K562 (cell line): ENCODE data around the gene RHPN2. TPM values are rescaled to one million over a fixed set of nuclear protein-coding genes. Genes with fewer than 3 reads are reported as not detected.

Experiments used
- ATAC-seq: fragments of 200-7000 bp; cut with Tn5 transposase; 3 replicates; pipeline ENCODE4 v1.9.1; 2020; ENCODE audit warnings: moderate library complexity
- BruUV-seq: library from RNA; stranded (reverse); fragments of 400-500 nt; replicated peaks from 2 replicates; lab custom pipeline; 2021; lab: Mats Ljungman, UMichigan
- CTCF ChIA-PET: fragments of 300-600 bp; formaldehyde crosslinking; extraction: SDS; loops from one replicate; lab custom pipeline; 2021; ENCODE audit warnings: low intra/inter-chr PET ratio; lab: Yijun Ruan, JAX
- POLR2A ChIA-PET: fragments of 300-600, 350-650 bp; sonication (Branson Sonifier 250); formaldehyde crosslinking; extraction: SDS; loops from one replicate; lab custom pipeline; 2021; ENCODE audit warnings: antibody characterized with exemption, inconsistent platforms; lab: Yijun Ruan, JAX
- DNase-seq, 4 experiments: peaks; one replicate each; pipeline versions ENCODE4 v3.0.0 to v3.0.0-alpha.2; 2011 to 2018; ENCODE audit warnings: low spot score in 3 of 4, mixed read lengths in 3 of 4; ENCODE audit errors: extremely low read depth in 1 of 4
- FAIRE-seq: peaks from 2 replicates; lab custom pipeline; 2011; peaks lifted over from hg19 to GRCh38; lab: Jason Lieb, UNC
- H2AFZ ChIP-seq: 2 replicates; pipeline ENCODE4 v1.6.0; 2011; ENCODE audit warnings: low read depth, low read length, control low read depth, inconsistent platforms
- H3K27ac ChIP-seq: fragments of 200-600 bp; 3 replicates; pipeline ENCODE4 v1.8.0; 2011; ENCODE audit warnings: low read depth, mild to moderate bottlenecking, control low read depth, inconsistent platforms, low read length, moderate library complexity, mixed read lengths; ENCODE audit errors: extremely low read depth
- H3K27me3 ChIP-seq, 2 experiments: fragments of 300-600 bp in 1 of 2; 2 replicates in 1 of 2; 3 replicates in 1 of 2; pipeline versions ENCODE4 v1.6.0 to v1.8.0; 2011; ENCODE audit warnings: inconsistent platforms in 2 of 2, low read length in 2 of 2, mild to moderate bottlenecking in 1 of 2, mixed read lengths in 1 of 2, moderate library complexity in 1 of 2; ENCODE audit not compliant: control insufficient read depth in 2 of 2, insufficient read depth in 2 of 2
- H3K36me3 ChIP-seq: fragments of 300-600 bp; 3 replicates; pipeline ENCODE4 v1.8.0; 2011; ENCODE audit warnings: mild to moderate bottlenecking, low read length, inconsistent platforms; ENCODE audit not compliant: control insufficient read depth, insufficient read depth
- H3K4me1 ChIP-seq, 2 experiments: fragments of 200-600 bp in 1 of 2; replicated peaks in 1 of 2; 2 replicates in 1 of 2; 3 replicates in 1 of 2; pipeline versions ENCODE4 v1.5.1 to v1.8.0; 2011; ENCODE audit warnings: inconsistent platforms in 2 of 2, low read length in 2 of 2, mild to moderate bottlenecking in 1 of 2, mixed read lengths in 1 of 2, moderate library complexity in 1 of 2; ENCODE audit not compliant: control insufficient read depth in 2 of 2, insufficient read depth in 2 of 2
- H3K4me2 ChIP-seq: 2 replicates; pipeline ENCODE4 v1.6.1; 2011; ENCODE audit warnings: low read length, control low read depth, inconsistent platforms, mixed read lengths; ENCODE audit not compliant: insufficient read depth
- H3K4me3 ChIP-seq: fragments of 200-600 bp; sonication (generic), shearing (Covaris generic); 2 replicates; pipeline ENCODE4 v1.5.1; 2016; ENCODE audit warnings: control low read depth, inconsistent platforms
- H3K79me2 ChIP-seq: fragments of 200-600 bp; 3 replicates; pipeline ENCODE4 v1.8.0; 2011; ENCODE audit warnings: low read length, inconsistent platforms; ENCODE audit not compliant: control insufficient read depth, insufficient read depth
- H3K9ac ChIP-seq, 2 experiments: 2 replicates each; pipeline versions ENCODE4 v1.6.0 to v1.6.1; 2011; ENCODE audit warnings: low read depth in 2 of 2, low read length in 2 of 2, control low read depth in 1 of 2, inconsistent platforms in 1 of 2, mild to moderate bottlenecking in 1 of 2, mixed read lengths in 1 of 2; ENCODE audit not compliant: insufficient read depth in 1 of 2
- H3K9me1 ChIP-seq: one replicate; pipeline ENCODE4 v1.6.0; 2011; ENCODE audit warnings: inconsistent platforms, mild to moderate bottlenecking, low read length, moderate library complexity; ENCODE audit not compliant: control insufficient read depth, insufficient read depth
- H3K9me3 ChIP-seq: replicated peaks from 2 replicates; pipeline ENCODE4 v1.5.1; 2011; ENCODE audit warnings: low read depth, low read length, inconsistent platforms; ENCODE audit not compliant: control insufficient read depth, insufficient read depth
- H4K20me1 ChIP-seq: replicated peaks from 2 replicates; pipeline ENCODE4 v1.6.1; 2011; ENCODE audit warnings: low read length, inconsistent platforms, mixed read lengths; ENCODE audit not compliant: control insufficient read depth, insufficient read depth
- ARNT ChIP-seq, 2 experiments: fragments of 450-650 bp; IDR thresholded peaks; 2 replicates each; pipeline ENCODE4 v1.6.1; 2016; ENCODE audit warnings: mild to moderate bottlenecking in 1 of 2
- CEBPB ChIP-seq: fragments of 450-650 bp; IDR thresholded peaks from 2 replicates; pipeline ENCODE4 v1.6.1; 2016; ENCODE audit warnings: missing genetic modification characterization, missing compliant biosample characterization
- CEBPG ChIP-seq, 3 experiments: fragments of 200-800 bp in 1 of 3; sonication (Bioruptor generic) in 1 of 3; sonication (generic) in 1 of 3; formaldehyde crosslinking in 1 of 3; IDR thresholded peaks in 2 of 3; conservative IDR thresholded peaks in 1 of 3; 2 replicates each; pipeline versions ENCODE4 v1.6.1 to v1.8.0; 2016 to 2022; ENCODE audit warnings: missing compliant biosample characterization in 2 of 3, missing genetic modification characterization in 2 of 3, mild to moderate bottlenecking in 1 of 3, missing genetic modification reagents in 1 of 3
- CHD2 ChIP-seq: IDR thresholded peaks from 2 replicates; pipeline ENCODE4 v1.6.1; 2011; ENCODE audit warnings: low read depth, low read length
- ELF4 ChIP-seq: fragments of 450-650 bp; formaldehyde crosslinking; IDR thresholded peaks from 2 replicates; pipeline ENCODE4 v1.4.0; 2022; ENCODE audit warnings: missing genetic modification characterization
- MYBL2 ChIP-seq, 2 experiments: fragments of 450-650 bp in 1 of 2; sonication (generic) in 1 of 2; formaldehyde crosslinking in 1 of 2; IDR thresholded peaks; 2 replicates each; pipeline versions ENCODE4 v1.6.1 to v1.8.1; 2017 to 2022; ENCODE audit warnings: borderline replicate concordance in 1 of 2, inconsistent platforms in 1 of 2, low read depth in 1 of 2, mild to moderate bottlenecking in 1 of 2, missing genetic modification reagents in 1 of 2, moderate library complexity in 1 of 2
- NR1H2 ChIP-seq: sonication (generic); formaldehyde crosslinking; IDR thresholded peaks from 2 replicates; pipeline ENCODE4 v1.4.0; 2020; ENCODE audit warnings: mild to moderate bottlenecking, missing genetic modification reagents
- PML ChIP-seq: IDR thresholded peaks from 2 replicates; pipeline ENCODE4 v1.6.1; 2012; ENCODE audit warnings: low read length, inconsistent platforms
- SIN3A ChIP-seq, 2 experiments: fragments of 150-350 bp in 1 of 2; IDR thresholded peaks; 2 replicates each; pipeline ENCODE4 v1.6.1; 2011 to 2016; ENCODE audit warnings: borderline replicate concordance in 2 of 2, low read depth in 2 of 2, low read length in 2 of 2, mild to moderate bottlenecking in 2 of 2, moderate library complexity in 2 of 2; ENCODE audit not compliant: control insufficient read depth in 1 of 2
- TEAD4 ChIP-seq, 2 experiments: sonication (generic) in 1 of 2; formaldehyde crosslinking in 1 of 2; IDR thresholded peaks; 2 replicates each; pipeline versions ENCODE4 v1.6.1 to v1.8.0; 2012 to 2022; ENCODE audit warnings: borderline replicate concordance in 1 of 2, inconsistent platforms in 1 of 2, low read length in 1 of 2, mild to moderate bottlenecking in 1 of 2, missing genetic modification reagents in 1 of 2
- ZNF212 ChIP-seq: fragments of 450-650 bp; formaldehyde crosslinking; IDR thresholded peaks from 2 replicates; pipeline ENCODE4 v1.4.0; 2020; ENCODE audit warnings: mild to moderate bottlenecking
- ZNF232 ChIP-seq: sonication (generic); formaldehyde crosslinking; IDR thresholded peaks from 2 replicates; pipeline ENCODE4 v1.8.0; 2022; ENCODE audit warnings: mild to moderate bottlenecking, missing genetic modification reagents
- ZNF324 ChIP-seq: fragments of 250-450 bp; sonication (Bioruptor Pico); IDR thresholded peaks from 2 replicates; pipeline ENCODE4 v1.4.0; 2020; ENCODE audit warnings: mild to moderate bottlenecking
- ZNF507 ChIP-seq: conservative IDR thresholded peaks from 2 replicates; pipeline ENCODE4 v1.6.1; 2017; ENCODE audit warnings: missing genetic modification characterization, missing compliant biosample characterization
- WGBS: fragments of 100-300 bp; shearing (Covaris generic); methylation state at CpG from one replicate; pipeline ENCODE4 v1.1.6; 2016; ENCODE audit warnings: low coverage, mixed read lengths; ENCODE audit not compliant: insufficient coverage; ENCODE audit errors: missing lambda C conversion rate; 5-methylcytosine and 5-hydroxymethylcytosine counted together
- in situ Hi-C: fragments of 300-500 bp; cut with MboI; formaldehyde crosslinking; loops from 4 replicates; pipeline ENCODE4 v1.15.0; 2018; ENCODE audit warnings: inconsistent platforms, mixed read lengths
- intact Hi-C: fragments of 100-400 bp; cut with micrococcal nuclease; formaldehyde crosslinking; loops from 2 replicates; pipeline ENCODE4 v1.14.2; 2022
- polyA plus RNA-seq, 8 experiments: library from polyadenylated mRNA; depleted of rRNA in 4 of 8; stranded (reverse) in 5 of 8; unstranded in 3 of 8; fragments of >200 nt; fragmentation: Nextera tagmentation in 2 of 8; fragmentation: Illumina TruSeq in 1 of 8; extraction: Ambion mirVana in 2 of 8; extraction: Trizol in 1 of 8; gene quantifications; 2 replicates each; pipeline versions ENCODE4 v1.2.1 to v1.2.3, GENCODE V29; 2011 to 2014; ENCODE audit warnings: inconsistent platforms in 1 of 8, missing spikeins in 1 of 8
- total RNA-seq, 7 experiments: library from RNA; depleted of rRNA in 6 of 7; stranded (reverse); fragments of >200 nt in 6 of 7; fragmentation: Illumina TruSeq in 2 of 7; extraction: Trizol in 2 of 7; gene quantifications; 2 replicates each; pipeline versions ENCODE4 v1.2.1 to v1.2.3, GENCODE V29; 2011 to 2021; ENCODE audit warnings: low replicate concordance in 1 of 7
- TF ChIP-seq, protein P1 (sequence below), 2 experiments: fragments of 450-650 bp in 1 of 2; sonication (generic) in 1 of 2; formaldehyde crosslinking in 1 of 2; IDR thresholded peaks in 1 of 2; conservative IDR thresholded peaks in 1 of 2; 2 replicates each; pipeline versions ENCODE4 v1.6.1 to v1.8.1; 2016 to 2023; ENCODE audit warnings: mild to moderate bottlenecking in 2 of 2, moderate library complexity in 2 of 2, inconsistent platforms in 1 of 2, missing genetic modification reagents in 1 of 2
- TF ChIP-seq, protein P2 (sequence below): fragments of 450-650 bp; IDR thresholded peaks from 2 replicates; pipeline ENCODE4 v1.6.1; 2016; ENCODE audit warnings: borderline replicate concordance
- TF ChIP-seq, protein P3 (sequence below): sonication (generic); formaldehyde crosslinking; IDR thresholded peaks from 2 replicates; pipeline ENCODE4 v1.8.1; 2023; ENCODE audit warnings: mild to moderate bottlenecking, missing genetic modification reagents, moderate library complexity

Gene RHPN2
- total and polyA plus RNA-seq, 9 of the 15 experiments (the other 6 are each of a cell fraction or from before 2014, with no cell fraction given): 0.63 to 9.9 (median 3.2) TPM

DNA sequence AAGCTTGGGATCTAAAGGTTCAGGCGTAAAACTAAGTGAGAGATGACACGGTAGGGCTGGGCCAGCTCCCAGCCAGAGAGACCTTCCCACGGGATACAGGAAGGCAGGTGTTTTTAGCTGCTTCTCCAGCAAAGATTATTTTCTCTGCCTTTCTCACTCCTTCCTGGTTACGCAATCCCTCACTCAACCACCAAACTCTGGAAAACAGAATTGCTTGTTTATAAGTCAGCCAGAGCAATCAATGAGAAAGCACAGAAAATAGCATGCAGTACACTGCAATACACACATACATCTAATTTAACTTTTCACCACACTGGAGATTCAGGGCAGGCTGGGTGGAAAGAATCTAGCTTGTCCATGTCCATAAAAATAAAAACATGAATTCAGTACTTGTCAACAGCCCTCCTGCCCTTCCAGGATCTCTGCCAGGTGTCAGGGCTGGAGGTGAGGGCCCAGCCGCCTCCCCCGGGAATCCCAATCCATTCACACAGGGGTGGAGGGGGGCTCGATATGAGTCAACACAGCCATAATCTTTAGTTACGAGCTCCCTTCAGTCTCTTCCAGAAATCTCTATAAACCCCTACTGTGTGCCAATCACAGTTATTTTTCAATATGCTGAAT is 12.2 kb downstream of the RHPN2 start:
- Histone ChIP-seq H4K20me1 (peaks cover 9% of the 10 kb centered on the region), H3K36me3 (no peaks in the 10 kb centered on the region), H3K9me3 (no peaks in the 10 kb centered on the region), H3K9ac (no peak overlapping the region), H3K4me2 (no peak overlapping the region), H3K9me1 (no peaks in the 10 kb centered on the region), H3K27me3 (no peaks in the 10 kb centered on the region), H3K79me2 (no peaks in the 10 kb centered on the region), H3K4me1 (peaks cover 7 to 9% of the 10 kb centered on the region in 2 experiments; a peak in 4 of 5 replicates), H3K4me3 (no peak overlapping the region), H2AFZ (no peak overlapping the region), H3K27ac (no peak overlapping the region)
- no peak for ATAC-seq
- POLR2A ChIA-PET: interaction anchor here (1.0 to 1.2 kb wide), 3 partner anchors 8 to 15 kb away, joined by 3 to 4 read pairs (median 3); no protein-coding TSS in a partner anchor
- BruUV-seq: no TSS peak
- CTCF ChIA-PET: no interaction called here
- FAIRE-seq: no peak
- DNase-seq: no peak
- intact Hi-C loops (no loop called here), in situ Hi-C loops (no loop called here)
- WGBS: 48% methylated on average over 8 of the region's 8 CpGs
- TF ChIP-seq, protein P1, sequence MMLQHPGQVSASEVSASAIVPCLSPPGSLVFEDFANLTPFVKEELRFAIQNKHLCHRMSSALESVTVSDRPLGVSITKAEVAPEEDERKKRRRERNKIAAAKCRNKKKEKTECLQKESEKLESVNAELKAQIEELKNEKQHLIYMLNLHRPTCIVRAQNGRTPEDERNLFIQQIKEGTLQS (IDR thresholded peaks at IDR 0.05): peak; percentile 26; the same call in 1 of the 2 replicates
- TF ChIP-seq, protein P1 (CRISPR knock-in tag; conservative IDR thresholded peaks at IDR 0.05): no peak
- TF ChIP-seq, protein P2, sequence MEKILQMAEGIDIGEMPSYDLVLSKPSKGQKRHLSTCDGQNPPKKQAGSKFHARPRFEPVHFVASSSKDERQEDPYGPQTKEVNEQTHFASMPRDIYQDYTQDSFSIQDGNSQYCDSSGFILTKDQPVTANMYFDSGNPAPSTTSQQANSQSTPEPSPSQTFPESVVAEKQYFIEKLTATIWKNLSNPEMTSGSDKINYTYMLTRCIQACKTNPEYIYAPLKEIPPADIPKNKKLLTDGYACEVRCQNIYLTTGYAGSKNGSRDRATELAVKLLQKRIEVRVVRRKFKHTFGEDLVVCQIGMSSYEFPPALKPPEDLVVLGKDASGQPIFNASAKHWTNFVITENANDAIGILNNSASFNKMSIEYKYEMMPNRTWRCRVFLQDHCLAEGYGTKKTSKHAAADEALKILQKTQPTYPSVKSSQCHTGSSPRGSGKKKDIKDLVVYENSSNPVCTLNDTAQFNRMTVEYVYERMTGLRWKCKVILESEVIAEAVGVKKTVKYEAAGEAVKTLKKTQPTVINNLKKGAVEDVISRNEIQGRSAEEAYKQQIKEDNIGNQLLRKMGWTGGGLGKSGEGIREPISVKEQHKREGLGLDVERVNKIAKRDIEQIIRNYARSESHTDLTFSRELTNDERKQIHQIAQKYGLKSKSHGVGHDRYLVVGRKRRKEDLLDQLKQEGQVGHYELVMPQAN: no peak
- TF ChIP-seq, protein P3, sequence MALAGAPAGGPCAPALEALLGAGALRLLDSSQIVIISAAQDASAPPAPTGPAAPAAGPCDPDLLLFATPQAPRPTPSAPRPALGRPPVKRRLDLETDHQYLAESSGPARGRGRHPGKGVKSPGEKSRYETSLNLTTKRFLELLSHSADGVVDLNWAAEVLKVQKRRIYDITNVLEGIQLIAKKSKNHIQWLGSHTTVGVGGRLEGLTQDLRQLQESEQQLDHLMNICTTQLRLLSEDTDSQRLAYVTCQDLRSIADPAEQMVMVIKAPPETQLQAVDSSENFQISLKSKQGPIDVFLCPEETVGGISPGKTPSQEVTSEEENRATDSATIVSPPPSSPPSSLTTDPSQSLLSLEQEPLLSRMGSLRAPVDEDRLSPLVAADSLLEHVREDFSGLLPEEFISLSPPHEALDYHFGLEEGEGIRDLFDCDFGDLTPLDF: no peak
- TF ChIP-seq CEBPB (tag): peak; percentile 98
- TF ChIP-seq ARNT (IDR thresholded peaks at IDR 0.05): no peak
- no peak for TF ChIP-seq TEAD4 (IDR thresholded peaks at IDR 0.05; ENCODE audit: low read length)
- no peak for TF ChIP-seq TEAD4 (CRISPR knock-in tag; IDR thresholded peaks at IDR 0.05; ENCODE audit: borderline replicate concordance)
- no peak for TF ChIP-seq NR1H2 (CRISPR knock-in tag)
- TF ChIP-seq ZNF324 (CRISPR knock-in tag): no peak
- TF ChIP-seq CEBPG (CRISPR knock-in tag; IDR thresholded peaks at IDR 0.05): peak; percentile 74
- TF ChIP-seq CEBPG (tag; conservative IDR thresholded peaks at IDR 0.05 in 1 of 2, IDR thresholded peaks at IDR 0.05 in 1 of 2): peak; percentile 94 to 96
- no peak for TF ChIP-seq SIN3A (IDR thresholded peaks at IDR 0.05; ENCODE audit: borderline replicate concordance in 2 of 2, control insufficient read depth in 1 of 2, low read depth in 2 of 2, low read length in 2 of 2)
- TF ChIP-seq ZNF507 (tag): no peak
- no peak for TF ChIP-seq MYBL2 (IDR thresholded peaks at IDR 0.05; ENCODE audit: low read depth)
- no peak for TF ChIP-seq MYBL2 (CRISPR knock-in tag; IDR thresholded peaks at IDR 0.05; ENCODE audit: borderline replicate concordance)
- TF ChIP-seq CHD2: no peak
- TF ChIP-seq ZNF212 (CRISPR knock-in tag): no peak
- TF ChIP-seq ZNF232 (CRISPR knock-in tag): no peak
- no peak for TF ChIP-seq PML
- TF ChIP-seq ELF4 (CRISPR knock-in tag): no peak
